ENCODE data around the gene EN2. TPM values are rescaled to one million over a fixed set of nuclear protein-coding genes. Genes with fewer than 3 reads are reported as not detected.

Gene EN2
- polyA plus RNA-seq, 4 donors = not detected

GRCh38 chr7:155483868-155484325 is 26.0 kb downstream of the EN2 start:
- H3K4me1 ChIP-seq (ENCODE audit: control insufficient read depth in 3 of 3, insufficient read depth in 2 of 3, low read depth in 1 of 3, low read length in 2 of 3) = no peaks in the 10 kb centered on the region
- FAIRE-seq = no peak
- H3K9me3 ChIP-seq (ENCODE audit: control insufficient read depth in 2 of 2, insufficient read depth in 1 of 2, low read depth in 1 of 2, low read length in 1 of 2) = no peaks in the 10 kb centered on the region
- H3K27me3 ChIP-seq (ENCODE audit: control insufficient read depth in 3 of 3, insufficient read depth in 3 of 3, low read length in 3 of 3) = peaks cover 0 to 61% (median 12%) of the 10 kb centered on the region in 3 donors
- H3K36me3 ChIP-seq (ENCODE audit: control insufficient read depth in 3 of 3, insufficient read depth in 2 of 3, low read depth in 1 of 3, low read length in 3 of 3) = no peaks in the 10 kb centered on the region
- no peak overlapping the region for H3K27ac ChIP-seq (ENCODE audit: low read depth in 1 of 3, low read length in 2 of 3)
- no peak for DNase-seq
- 62 to 68% (median 63%) methylated on average over 16 of the region's 16 CpGs for WGBS, 3 donors
- no peak overlapping the region for H3K4me3 ChIP-seq (ENCODE audit: low read depth in 1 of 3, low read length in 3 of 3)

GRCh38 chr7:155484483-155485399 is 26.8 kb downstream of the EN2 start:
- no peak for FAIRE-seq
- H3K36me3 ChIP-seq (ENCODE audit: control insufficient read depth in 3 of 3, insufficient read depth in 2 of 3, low read depth in 1 of 3, low read length in 3 of 3) = no peaks in the 10 kb centered on the region
- H3K9me3 ChIP-seq (ENCODE audit: control insufficient read depth in 2 of 2, insufficient read depth in 1 of 2, low read depth in 1 of 2, low read length in 1 of 2) = no peaks in the 10 kb centered on the region
- 67 to 81% (median 72%) methylated on average over 23 of the region's 23 CpGs for WGBS, 3 donors
- no peak overlapping the region for H3K4me3 ChIP-seq (ENCODE audit: low read depth in 1 of 3, low read length in 3 of 3)
- H3K27me3 ChIP-seq (ENCODE audit: control insufficient read depth in 3 of 3, insufficient read depth in 3 of 3, low read length in 3 of 3) = peaks cover 0 to 64% (median 11%) of the 10 kb centered on the region in 3 donors
- DNase-seq = no peak
- no peaks in the 10 kb centered on the region for H3K4me1 ChIP-seq (ENCODE audit: control insufficient read depth in 3 of 3, insufficient read depth in 2 of 3, low read depth in 1 of 3, low read length in 2 of 3)
- no peak overlapping the region for H3K27ac ChIP-seq (ENCODE audit: low read depth in 1 of 3, low read length in 2 of 3)

GRCh38 chr7:155486783-155487508 is 29.0 kb downstream of the EN2 start:
- no peak for DNase-seq
- H3K9me3 ChIP-seq (ENCODE audit: control insufficient read depth in 2 of 2, insufficient read depth in 1 of 2, low read depth in 1 of 2, low read length in 1 of 2) = no peaks in the 10 kb centered on the region
- H3K36me3 ChIP-seq (ENCODE audit: control insufficient read depth in 3 of 3, insufficient read depth in 2 of 3, low read depth in 1 of 3, low read length in 3 of 3) = no peaks in the 10 kb centered on the region
- 78 to 85% (median 80%) methylated on average over 18 of the region's 18 CpGs for WGBS, 3 donors
- no peak overlapping the region for H3K4me3 ChIP-seq (ENCODE audit: low read depth in 1 of 3, low read length in 3 of 3)
- peaks cover 0 to 9% (median 0%) of the 10 kb centered on the region in 3 donors for H3K4me1 ChIP-seq (ENCODE audit: control insufficient read depth in 3 of 3, insufficient read depth in 2 of 3, low read depth in 1 of 3, low read length in 2 of 3)
- H3K27ac ChIP-seq (ENCODE audit: low read depth in 1 of 3, low read length in 2 of 3) = no peak overlapping the region
- FAIRE-seq = no peak
- H3K27me3 ChIP-seq (ENCODE audit: control insufficient read depth in 3 of 3, insufficient read depth in 3 of 3, low read length in 3 of 3) = peaks cover 0 to 77% (median 15%) of the 10 kb centered on the region in 3 donors

GRCh38 chr7:155487509-155488482 is 29.9 kb downstream of the EN2 start:
- Histone ChIP-seq H3K4me3 (ENCODE audit: low read depth in 1 of 3, low read length in 3 of 3) (no peak overlapping the region), H3K27ac (ENCODE audit: low read depth in 1 of 3, low read length in 2 of 3) (no peak overlapping the region), H3K36me3 (ENCODE audit: control insufficient read depth in 3 of 3, insufficient read depth in 2 of 3, low read depth in 1 of 3, low read length in 3 of 3) (no peaks in the 10 kb centered on the region), H3K9me3 (ENCODE audit: control insufficient read depth in 2 of 2, insufficient read depth in 1 of 2, low read depth in 1 of 2, low read length in 1 of 2) (no peaks in the 10 kb centered on the region), H3K4me1 (ENCODE audit: control insufficient read depth in 3 of 3, insufficient read depth in 2 of 3, low read depth in 1 of 3, low read length in 2 of 3) (peaks cover 0 to 9% (median 0%) of the 10 kb centered on the region in 3 donors), H3K27me3 (ENCODE audit: control insufficient read depth in 3 of 3, insufficient read depth in 3 of 3, low read length in 3 of 3) (peaks cover 0 to 71% (median 10%) of the 10 kb centered on the region in 3 donors)
- FAIRE-seq = no peak
- whole genome bisulfite sequencing, 3 donors = 78 to 83% (median 79%) methylated on average over 31 of the region's 31 CpGs
- DNase-seq = no peak

GRCh38 chr7:155488483-155489127 is 30.7 kb downstream of the EN2 start:
- no peak overlapping the region for H3K27ac ChIP-seq (ENCODE audit: low read depth in 1 of 3, low read length in 2 of 3)
- FAIRE-seq (no peak), DNase-seq (no peak)
- WGBS, 3 donors = 42 to 55% (median 50%) methylated on average over 9 of the region's 9 CpGs
- no peaks in the 10 kb centered on the region for H3K9me3 ChIP-seq (ENCODE audit: control insufficient read depth in 2 of 2, insufficient read depth in 1 of 2, low read depth in 1 of 2, low read length in 1 of 2)
- peaks cover 0 to 71% (median 5%) of the 10 kb centered on the region in 3 donors for H3K27me3 ChIP-seq (ENCODE audit: control insufficient read depth in 3 of 3, insufficient read depth in 3 of 3, low read length in 3 of 3)
- peaks cover 0 to 9% (median 0%) of the 10 kb centered on the region in 3 donors for H3K4me1 ChIP-seq (ENCODE audit: control insufficient read depth in 3 of 3, insufficient read depth in 2 of 3, low read depth in 1 of 3, low read length in 2 of 3)
- H3K4me3 ChIP-seq (ENCODE audit: low read depth in 1 of 3, low read length in 3 of 3) = no peak overlapping the region
- no peaks in the 10 kb centered on the region for H3K36me3 ChIP-seq (ENCODE audit: control insufficient read depth in 3 of 3, insufficient read depth in 2 of 3, low read depth in 1 of 3, low read length in 3 of 3)

- no peak for FAIRE-seq
- no peak for DNase-seq
These were observed 31.4 kb downstream of the EN2 start for GRCh38 chr7:155489158-155489840.

More at GRCh38 chr7:155489158-155489840, 31.4 kb downstream of the EN2 start:
- 64 to 75% (median 68%) methylated on average over 20 of the region's 20 CpGs for WGBS, 3 donors
- H3K4me3 ChIP-seq (ENCODE audit: low read depth in 1 of 3, low read length in 3 of 3) = no peak overlapping the region
- H3K27me3 ChIP-seq (ENCODE audit: control insufficient read depth in 3 of 3, insufficient read depth in 3 of 3, low read length in 3 of 3) = peaks cover 0 to 72% (median 5%) of the 10 kb centered on the region in 3 donors
- H3K27ac ChIP-seq (ENCODE audit: low read depth in 1 of 3, low read length in 2 of 3) = no peak overlapping the region
- H3K4me1 ChIP-seq (ENCODE audit: control insufficient read depth in 3 of 3, insufficient read depth in 2 of 3, low read depth in 1 of 3, low read length in 2 of 3) = peaks cover 0 to 9% (median 0%) of the 10 kb centered on the region in 3 donors
- no peaks in the 10 kb centered on the region for H3K36me3 ChIP-seq (ENCODE audit: control insufficient read depth in 3 of 3, insufficient read depth in 2 of 3, low read depth in 1 of 3, low read length in 3 of 3)
- H3K9me3 ChIP-seq (ENCODE audit: control insufficient read depth in 2 of 2, insufficient read depth in 1 of 2, low read depth in 1 of 2, low read length in 1 of 2) = no peaks in the 10 kb centered on the region

Measured in small intestine (tissue), 7 donors.